ENCODE results near the gene ADGRG3.

Gene ADGRG3

DNA sequence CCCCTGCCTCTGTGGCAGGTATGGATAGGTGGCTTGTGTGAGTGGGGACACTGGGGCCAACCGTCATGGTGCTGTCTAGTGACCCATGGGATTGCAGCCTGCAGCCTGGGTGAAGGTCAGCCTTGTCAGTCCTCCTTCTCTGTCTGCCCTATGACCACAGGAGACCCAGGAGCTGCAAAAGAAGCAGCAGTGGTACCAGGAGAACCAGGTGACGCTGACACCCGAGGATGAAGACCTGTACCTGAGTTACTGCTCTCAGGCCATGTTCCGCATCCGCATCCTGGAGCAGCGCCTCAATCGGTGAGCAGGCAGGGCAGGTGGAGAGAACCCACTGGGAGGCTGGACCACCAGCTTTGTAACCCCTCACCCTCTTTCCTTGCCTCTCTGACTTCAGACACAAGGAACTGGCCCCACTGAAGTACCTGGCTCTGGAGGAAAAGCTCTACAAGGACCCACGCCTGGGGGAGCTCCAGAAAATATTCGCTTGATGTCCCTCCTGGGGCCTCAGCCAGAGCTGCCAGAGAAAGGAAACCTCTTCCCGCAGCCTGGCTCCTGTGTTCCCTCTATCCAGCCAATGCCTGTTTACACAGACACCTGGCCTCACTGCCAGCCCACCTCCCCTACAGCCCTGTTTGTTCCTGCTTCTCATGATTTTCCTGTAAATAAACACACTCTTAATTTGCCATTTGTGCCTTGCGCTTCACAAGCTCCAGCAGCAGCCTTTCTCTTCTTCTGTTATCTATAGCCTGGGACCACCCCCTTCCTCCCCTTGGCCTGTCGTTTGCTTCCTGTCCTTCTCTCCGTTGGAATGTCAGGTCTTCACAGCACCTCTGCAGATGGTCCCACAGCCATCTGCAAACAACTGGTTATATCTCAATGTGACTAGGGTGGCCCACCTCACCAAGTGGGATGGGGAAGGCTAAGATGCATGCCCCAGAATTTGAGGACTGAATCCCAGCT, 62.9 kb downstream of the ADGRG3 start:
- no peaks in the 10 kb centered on the region for H3K4me1 ChIP-seq (ENCODE audit: low read length)
- H2AFZ ChIP-seq (ENCODE audit: low read length): no peak overlapping the region
- H3F3A ChIP-seq (ENCODE audit: insufficient read depth, low read length): no peaks in the 10 kb centered on the region
- H4K20me1 ChIP-seq (ENCODE audit: insufficient read depth, low read length): no peaks in the 10 kb centered on the region
- DNase-seq: no peak
- H3K4me3 ChIP-seq (ENCODE audit: low read length): no peak overlapping the region
- no peak overlapping the region for H3K27ac ChIP-seq (ENCODE audit: low read length)
- no peak for TF ChIP-seq EZH2 (optimal IDR thresholded peaks at IDR 0.05; ENCODE audit: low read depth, low read length)
- no peak for TF ChIP-seq EZH2phosphoT487 (IDR thresholded peaks at IDR 0.05; ENCODE audit: low read length)
- TF ChIP-seq, protein P1, sequence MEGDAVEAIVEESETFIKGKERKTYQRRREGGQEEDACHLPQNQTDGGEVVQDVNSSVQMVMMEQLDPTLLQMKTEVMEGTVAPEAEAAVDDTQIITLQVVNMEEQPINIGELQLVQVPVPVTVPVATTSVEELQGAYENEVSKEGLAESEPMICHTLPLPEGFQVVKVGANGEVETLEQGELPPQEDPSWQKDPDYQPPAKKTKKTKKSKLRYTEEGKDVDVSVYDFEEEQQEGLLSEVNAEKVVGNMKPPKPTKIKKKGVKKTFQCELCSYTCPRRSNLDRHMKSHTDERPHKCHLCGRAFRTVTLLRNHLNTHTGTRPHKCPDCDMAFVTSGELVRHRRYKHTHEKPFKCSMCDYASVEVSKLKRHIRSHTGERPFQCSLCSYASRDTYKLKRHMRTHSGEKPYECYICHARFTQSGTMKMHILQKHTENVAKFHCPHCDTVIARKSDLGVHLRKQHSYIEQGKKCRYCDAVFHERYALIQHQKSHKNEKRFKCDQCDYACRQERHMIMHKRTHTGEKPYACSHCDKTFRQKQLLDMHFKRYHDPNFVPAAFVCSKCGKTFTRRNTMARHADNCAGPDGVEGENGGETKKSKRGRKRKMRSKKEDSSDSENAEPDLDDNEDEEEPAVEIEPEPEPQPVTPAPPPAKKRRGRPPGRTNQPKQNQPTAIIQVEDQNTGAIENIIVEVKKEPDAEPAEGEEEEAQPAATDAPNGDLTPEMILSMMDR (IDR thresholded peaks at IDR 0.05; ENCODE audit: low read length): no peak
- no peak overlapping the region for H3K9ac ChIP-seq (ENCODE audit: low read length)
- H3K79me2 ChIP-seq (ENCODE audit: low read length): peaks cover 8% of the 10 kb centered on the region; the same call in 1 of the 2 replicates
- no peaks in the 10 kb centered on the region for H3K36me3 ChIP-seq (replicated peaks; ENCODE audit: insufficient read depth, low read length)
- H3K9me2 ChIP-seq (replicated peaks; ENCODE audit: insufficient read depth, low read length): no peaks in the 10 kb centered on the region
- H3K4me2 ChIP-seq (ENCODE audit: low read depth, low read length): no peak overlapping the region
- H3K9me3 ChIP-seq (replicated peaks; ENCODE audit: insufficient read depth, low read length): no peaks in the 10 kb centered on the region
- peaks cover 3% of the 10 kb centered on the region; the same call in 1 of the 2 replicates for H3K27me3 ChIP-seq (replicated peaks; ENCODE audit: insufficient read depth, low read length)

- Histone ChIP-seq H3K4me2 (ENCODE audit: low read depth, low read length) (no peak overlapping the region), H2AFZ (ENCODE audit: low read length) (no peak overlapping the region), H3K4me3 (ENCODE audit: low read length) (no peak overlapping the region), H3F3A (ENCODE audit: insufficient read depth, low read length) (no peaks in the 10 kb centered on the region), H3K27ac (ENCODE audit: low read length) (no peak overlapping the region), H3K4me1 (ENCODE audit: low read length) (no peaks in the 10 kb centered on the region), H3K9ac (ENCODE audit: low read length) (no peak overlapping the region), H3K9me3 (replicated peaks; ENCODE audit: insufficient read depth, low read length) (no peaks in the 10 kb centered on the region), H4K20me1 (ENCODE audit: insufficient read depth, low read length) (no peaks in the 10 kb centered on the region), H3K27me3 (replicated peaks; ENCODE audit: insufficient read depth, low read length) (no peaks in the 10 kb centered on the region), H3K36me3 (replicated peaks; ENCODE audit: insufficient read depth, low read length) (no peaks in the 10 kb centered on the region), H3K79me2 (ENCODE audit: low read length) (peaks cover 8% of the 10 kb centered on the region; the same call in 1 of the 2 replicates), H3K9me2 (replicated peaks; ENCODE audit: insufficient read depth, low read length) (no peaks in the 10 kb centered on the region)
- no peak for DNase-seq
- TF ChIP-seq, protein P1 (IDR thresholded peaks at IDR 0.05; ENCODE audit: low read length): no peak
- no peak for TF ChIP-seq EZH2phosphoT487 (IDR thresholded peaks at IDR 0.05; ENCODE audit: low read length)
- TF ChIP-seq EZH2 (optimal IDR thresholded peaks at IDR 0.05; ENCODE audit: low read depth, low read length): no peak
Observed at GRCh38 chr16:57732037-57732436, 63.9 kb downstream of the ADGRG3 start.

- Histone ChIP-seq H3F3A (ENCODE audit: insufficient read depth, low read length) (no peaks in the 10 kb centered on the region), H3K4me2 (ENCODE audit: low read depth, low read length) (no peak overlapping the region), H3K4me3 (ENCODE audit: low read length) (no peak overlapping the region), H2AFZ (ENCODE audit: low read length) (no peak overlapping the region), H3K9me3 (replicated peaks; ENCODE audit: insufficient read depth, low read length) (no peaks in the 10 kb centered on the region), H3K4me1 (ENCODE audit: low read length) (no peaks in the 10 kb centered on the region), H3K27ac (ENCODE audit: low read length) (no peak overlapping the region), H3K27me3 (replicated peaks; ENCODE audit: insufficient read depth, low read length) (no peaks in the 10 kb centered on the region), H4K20me1 (ENCODE audit: insufficient read depth, low read length) (no peaks in the 10 kb centered on the region), H3K36me3 (replicated peaks; ENCODE audit: insufficient read depth, low read length) (no peaks in the 10 kb centered on the region), H3K9me2 (replicated peaks; ENCODE audit: insufficient read depth, low read length) (no peaks in the 10 kb centered on the region), H3K79me2 (ENCODE audit: low read length) (peaks cover 8% of the 10 kb centered on the region; the same call in 1 of the 2 replicates), H3K9ac (ENCODE audit: low read length) (no peak overlapping the region)
- TF ChIP-seq EZH2phosphoT487 (IDR thresholded peaks at IDR 0.05; ENCODE audit: low read length): no peak
- TF ChIP-seq, protein P1 (IDR thresholded peaks at IDR 0.05; ENCODE audit: low read length): no peak
- TF ChIP-seq EZH2 (optimal IDR thresholded peaks at IDR 0.05; ENCODE audit: low read depth, low read length): no peak
- no peak for DNase-seq
Observed at GRCh38 chr16:57732714-57733113, 64.6 kb downstream of the ADGRG3 start.

Data from MM.1S (cell line).